ENCODE measurements around the gene PAFAH2.

GRCh38 chr1:25933479-25934365 lies 64.1 kb downstream of the PAFAH2 start:
- TF ChIP-seq CHD2 (IDR thresholded peaks at IDR 0.05; ENCODE audit: low read length, partially characterized antibody) (no peak), USF2 (IDR thresholded peaks at IDR 0.05; ENCODE audit: borderline replicate concordance, low read depth, low read length) (no peak), MAX (IDR thresholded peaks at IDR 0.05; ENCODE audit: low read depth) (no peak), CTCF (IDR thresholded peaks at IDR 0.05) (no peak)

Data from SK-N-SH (cell line).